IMR-90 (cell line): Measurements from ENCODE around the gene LMNTD2. TPM values are rescaled to one million over a fixed set of nuclear protein-coding genes. Genes with fewer than 3 reads are reported as not detected.

Source experiments
- ATAC-seq: fragments of 200-7000 bp; cut with Tn5 transposase; 2 replicates; pipeline ENCODE4 v1.9.1; 2020; ENCODE audit warnings: low read depth, mild to moderate bottlenecking, moderate library complexity
- BruUV-seq: library from RNA; stranded (reverse); fragments of 400-500 nt; replicated peaks from 2 replicates; lab custom pipeline; 2021; lab: Mats Ljungman, UMichigan
- CTCF ChIA-PET: fragments of 300-600 bp; formaldehyde crosslinking; extraction: SDS; loops from one replicate; lab custom pipeline; 2021; ENCODE audit warnings: antibody characterized with exemption; lab: Yijun Ruan, JAX
- POLR2A ChIA-PET: fragments of 300-600 bp; sonication (Branson Sonifier 250); formaldehyde crosslinking; loops from one replicate; lab custom pipeline; 2022; ENCODE audit warnings: antibody characterized with exemption; ENCODE audit not compliant: unreplicated experiment; lab: Charles Lee
- DNase-seq: peaks from one replicate; pipeline ENCODE4 v3.0.0; 2013
- H2AFZ ChIP-seq: replicated peaks from 2 replicates; pipeline ENCODE3; 2013; ENCODE audit warnings: low read length, mild to moderate bottlenecking; ENCODE audit not compliant: poor library complexity
- H2AK5ac ChIP-seq: 2 replicates; pipeline ENCODE4 v1.6.1; 2013; ENCODE audit warnings: low read depth, low read length, inconsistent platforms
- H2AK9ac ChIP-seq: replicated peaks from 2 replicates; pipeline ENCODE3; 2013; ENCODE audit warnings: mild to moderate bottlenecking, low read depth, low read length, moderate library complexity; ENCODE audit not compliant: poor library complexity
- H2BK120ac ChIP-seq: 2 replicates; pipeline ENCODE4 v1.6.1; 2013; ENCODE audit warnings: low read depth, low read length, inconsistent platforms
- H2BK15ac ChIP-seq: 3 replicates; pipeline ENCODE4 v1.6.1; 2013; ENCODE audit warnings: low read depth, low read length, inconsistent platforms
- H2BK20ac ChIP-seq: 2 replicates; pipeline ENCODE4 v1.6.1; 2013; ENCODE audit warnings: low read depth, mild to moderate bottlenecking, inconsistent platforms, low read length, moderate library complexity
- H2BK5ac ChIP-seq: 2 replicates; pipeline ENCODE4 v1.6.1; 2013; ENCODE audit warnings: mild to moderate bottlenecking, low read depth, low read length, inconsistent platforms; ENCODE audit not compliant: poor library complexity, severe bottlenecking
- H3K14ac ChIP-seq: replicated peaks from 2 replicates; pipeline ENCODE4 v1.6.1; 2013; ENCODE audit warnings: low read depth, low read length, inconsistent platforms
- H3K18ac ChIP-seq: 2 replicates; pipeline ENCODE4 v1.6.1; 2013; ENCODE audit warnings: low read depth, low read length, control low read depth
- H3K23ac ChIP-seq: 2 replicates; pipeline ENCODE4 v1.6.1; 2013; ENCODE audit warnings: low read depth, low read length, inconsistent platforms
- H3K27ac ChIP-seq: 2 replicates; pipeline ENCODE4 v1.5.1; 2013; ENCODE audit warnings: mild to moderate bottlenecking, control low read depth, low read length; ENCODE audit not compliant: insufficient read depth
- H3K27me3 ChIP-seq: 2 replicates; pipeline ENCODE4 v1.6.1; 2013; ENCODE audit warnings: low read length; ENCODE audit not compliant: control insufficient read depth, insufficient read depth
- H3K36me3 ChIP-seq: 2 replicates; pipeline ENCODE4 v1.6.1; 2013; ENCODE audit warnings: low read length, mixed read lengths; ENCODE audit not compliant: control insufficient read depth, insufficient read depth
- H3K4ac ChIP-seq: 2 replicates; pipeline ENCODE4 v1.6.1; 2013; ENCODE audit warnings: low read depth, low read length, inconsistent platforms
- H3K4me1 ChIP-seq: 2 replicates; pipeline ENCODE4 v1.6.1; 2013; ENCODE audit warnings: low read length, mixed read lengths; ENCODE audit not compliant: control insufficient read depth, insufficient read depth
- H3K4me2 ChIP-seq: 2 replicates; pipeline ENCODE4 v1.6.1; 2013; ENCODE audit warnings: low read depth, mild to moderate bottlenecking, control low read depth, low read length, moderate library complexity
- H3K4me3 ChIP-seq: 2 replicates; pipeline ENCODE4 v1.5.1; 2013; ENCODE audit warnings: low read depth, mild to moderate bottlenecking, control low read depth, low read length, moderate library complexity; ENCODE audit not compliant: insufficient read depth
- H3K56ac ChIP-seq: 2 replicates; pipeline ENCODE4 v1.6.1; 2013; ENCODE audit warnings: low read length, inconsistent platforms; ENCODE audit not compliant: insufficient read depth; ENCODE audit errors: extremely low read depth
- H3K79me1 ChIP-seq, 2 experiments: 2 replicates each; pipeline ENCODE4 v1.6.1; 2013; ENCODE audit warnings: low read length in 2 of 2, inconsistent platforms in 1 of 2, low read depth in 1 of 2
- H3K9ac ChIP-seq: 2 replicates; pipeline ENCODE4 v1.6.1; 2013; ENCODE audit warnings: low read depth, low read length, control low read depth
- H3K9me1 ChIP-seq: 2 replicates; pipeline ENCODE4 v1.6.1; 2013; ENCODE audit warnings: low read length, inconsistent platforms; ENCODE audit not compliant: insufficient read depth
- H3K9me3 ChIP-seq: 2 replicates; pipeline ENCODE4 v1.6.1; 2013; ENCODE audit warnings: low read length; ENCODE audit not compliant: control insufficient read depth, insufficient read depth
- H4K20me1 ChIP-seq: 2 replicates; pipeline ENCODE4 v1.6.1; 2013; ENCODE audit warnings: low read length, inconsistent platforms; ENCODE audit not compliant: insufficient read depth
- H4K5ac ChIP-seq: 2 replicates; pipeline ENCODE4 v1.6.1; 2013; ENCODE audit warnings: mild to moderate bottlenecking, low read depth, low read length, control low read depth
- H4K8ac ChIP-seq, 2 experiments: 2 replicates each; pipeline ENCODE4 v1.6.1; 2013; ENCODE audit warnings: low read depth in 2 of 2, low read length in 2 of 2, control low read depth in 1 of 2, inconsistent platforms in 1 of 2
- H4K91ac ChIP-seq: 2 replicates; pipeline ENCODE4 v1.6.1; 2013; ENCODE audit warnings: low read depth, low read length, inconsistent platforms; ENCODE audit not compliant: insufficient read depth
- CEBPB ChIP-seq: IDR thresholded peaks from 2 replicates; pipeline ENCODE4 v1.6.1; 2012; ENCODE audit warnings: low read depth, low read length, improper control_type of control experiment
- MAFK ChIP-seq: IDR thresholded peaks from 2 replicates; pipeline ENCODE4 v1.6.1; 2012; ENCODE audit warnings: low read depth, low read length, improper control_type of control experiment
- RFX5 ChIP-seq: IDR thresholded peaks from 2 replicates; pipeline ENCODE4 v1.8.0; 2012; ENCODE audit warnings: low read depth, mild to moderate bottlenecking, low read length, moderate library complexity
- WGBS, 2 experiments: methylation state at CpG; one replicate each; pipeline versions ENCODE4 v1.1.5 to v1.1.7; 2013; ENCODE audit warnings: missing lambda C conversion rate in 2 of 2; ENCODE audit not compliant: insufficient read length in 1 of 2; ENCODE audit errors: extremely low coverage in 2 of 2; 5-methylcytosine and 5-hydroxymethylcytosine counted together
- dilution Hi-C: fragments of 300-500 bp; cut with HindIII; formaldehyde crosslinking; loops from one replicate; pipeline ENCODE4 v1.14.3; 2018; ENCODE audit warnings: low sequenced_read_pairs; ENCODE audit not compliant: unreplicated experiment
- in situ Hi-C: fragments of 300-500 bp; cut with MboI; formaldehyde crosslinking; loops from 3 replicates; pipeline ENCODE4 v1.14.3; 2019; ENCODE audit warnings: low sequenced_read_pairs, inconsistent platforms, mixed read lengths
- intact Hi-C: fragments of 100-400 bp; cut with micrococcal nuclease; formaldehyde crosslinking; loops from 2 replicates; pipeline ENCODE4 v1.10.0; 2022
- polyA plus RNA-seq, 3 experiments: library from polyadenylated mRNA; depleted of rRNA; stranded (reverse); fragments of >200 nt; gene quantifications; 2 replicates each; pipeline ENCODE4 v1.2.3, GENCODE V29; 2012; ENCODE audit warnings: low replicate concordance in 1 of 3
- total RNA-seq: library from RNA; depleted of rRNA; stranded (reverse); fragments of >200 nt; gene quantifications from 2 replicates; pipeline ENCODE4 v1.2.3, GENCODE V29; 2012
- TF ChIP-seq, protein P1 (sequence below): fragments of 150-350 bp; IDR thresholded peaks from 2 replicates; pipeline ENCODE4 v1.6.1; 2017; ENCODE audit warnings: mild to moderate bottlenecking, antibody characterized with exemption, low read length, low read depth
- TF ChIP-seq, protein P2 (sequence below): conservative IDR thresholded peaks from 2 replicates; pipeline ENCODE4 v1.5.1; 2012; ENCODE audit warnings: mild to moderate bottlenecking, low read depth, low read length, improper control_type of control experiment

Gene LMNTD2
- total and polyA plus RNA-seq, 2 of the 4 experiments (the other 2 are of a cell fraction) = 0.18 to 1.3 TPM

DNA sequence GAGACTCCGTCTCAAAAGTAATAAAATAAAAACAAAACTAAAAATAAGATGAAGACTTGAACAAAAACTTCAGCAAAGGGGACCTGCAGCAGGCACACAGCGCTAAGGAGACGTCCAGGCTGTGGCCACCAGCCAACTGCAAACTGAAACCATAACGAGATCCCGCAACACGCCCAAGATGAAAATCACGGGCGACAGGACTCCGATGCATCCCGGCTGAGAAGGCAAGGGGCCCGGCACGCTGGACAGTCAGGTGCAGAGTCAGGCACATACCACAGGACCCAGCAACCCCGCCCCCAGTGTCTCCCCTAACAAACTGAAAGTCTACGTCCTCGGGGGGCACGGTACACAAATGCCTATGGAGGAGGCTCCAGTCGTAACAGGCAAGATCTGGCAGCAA, 34.3 kb downstream of the LMNTD2 start:
- DNase-seq (no peak), ATAC-seq (no peak)
- no peak overlapping the region for H3K9ac ChIP-seq
- H4K8ac ChIP-seq = no peak overlapping the region
- no peak overlapping the region for H4K5ac ChIP-seq
- H3K14ac ChIP-seq = no peak overlapping the region
- no peak overlapping the region for H2BK15ac ChIP-seq
- H3K56ac ChIP-seq = no peak overlapping the region
- dilution Hi-C loops (no loop called here), intact Hi-C loops (no loop called here), in situ Hi-C loops (no loop called here)
- no peak overlapping the region for H3K23ac ChIP-seq
- H2BK20ac ChIP-seq = no peak overlapping the region
- H4K20me1 ChIP-seq = peaks cover 8% of the 10 kb centered on the region
- no peak overlapping the region for H3K4me3 ChIP-seq
- TF ChIP-seq, protein P1, sequence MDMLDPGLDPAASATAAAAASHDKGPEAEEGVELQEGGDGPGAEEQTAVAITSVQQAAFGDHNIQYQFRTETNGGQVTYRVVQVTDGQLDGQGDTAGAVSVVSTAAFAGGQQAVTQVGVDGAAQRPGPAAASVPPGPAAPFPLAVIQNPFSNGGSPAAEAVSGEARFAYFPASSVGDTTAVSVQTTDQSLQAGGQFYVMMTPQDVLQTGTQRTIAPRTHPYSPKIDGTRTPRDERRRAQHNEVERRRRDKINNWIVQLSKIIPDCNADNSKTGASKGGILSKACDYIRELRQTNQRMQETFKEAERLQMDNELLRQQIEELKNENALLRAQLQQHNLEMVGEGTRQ = no peak
- TF ChIP-seq CEBPB (no peak), MAFK (no peak), RFX5 (no peak)
- TF ChIP-seq, protein P2, sequence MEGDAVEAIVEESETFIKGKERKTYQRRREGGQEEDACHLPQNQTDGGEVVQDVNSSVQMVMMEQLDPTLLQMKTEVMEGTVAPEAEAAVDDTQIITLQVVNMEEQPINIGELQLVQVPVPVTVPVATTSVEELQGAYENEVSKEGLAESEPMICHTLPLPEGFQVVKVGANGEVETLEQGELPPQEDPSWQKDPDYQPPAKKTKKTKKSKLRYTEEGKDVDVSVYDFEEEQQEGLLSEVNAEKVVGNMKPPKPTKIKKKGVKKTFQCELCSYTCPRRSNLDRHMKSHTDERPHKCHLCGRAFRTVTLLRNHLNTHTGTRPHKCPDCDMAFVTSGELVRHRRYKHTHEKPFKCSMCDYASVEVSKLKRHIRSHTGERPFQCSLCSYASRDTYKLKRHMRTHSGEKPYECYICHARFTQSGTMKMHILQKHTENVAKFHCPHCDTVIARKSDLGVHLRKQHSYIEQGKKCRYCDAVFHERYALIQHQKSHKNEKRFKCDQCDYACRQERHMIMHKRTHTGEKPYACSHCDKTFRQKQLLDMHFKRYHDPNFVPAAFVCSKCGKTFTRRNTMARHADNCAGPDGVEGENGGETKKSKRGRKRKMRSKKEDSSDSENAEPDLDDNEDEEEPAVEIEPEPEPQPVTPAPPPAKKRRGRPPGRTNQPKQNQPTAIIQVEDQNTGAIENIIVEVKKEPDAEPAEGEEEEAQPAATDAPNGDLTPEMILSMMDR = no peak
- no peaks in the 10 kb centered on the region for H3K27me3 ChIP-seq
- H4K91ac ChIP-seq = no peak overlapping the region
- H3K9me3 ChIP-seq = no peaks in the 10 kb centered on the region
- 83% methylated on average over 12 of the region's 17 CpGs; no CpG with 5 or more reads in 1 of the 2 experiments for WGBS, 2 experiments
- ChIA-PET CTCF (no interaction called here), POLR2A (no interaction called here)
- no TSS peak for BruUV-seq
- H3K4ac ChIP-seq = no peak overlapping the region
- H2BK120ac ChIP-seq = no peak overlapping the region
- H3K27ac ChIP-seq = no peak overlapping the region
- H3K79me1 ChIP-seq = no peaks in the 10 kb centered on the region
- no peaks in the 10 kb centered on the region for H3K9me1 ChIP-seq
- H3K4me1 ChIP-seq = no peaks in the 10 kb centered on the region
- no peak overlapping the region for H2AFZ ChIP-seq
- peaks cover 3% of the 10 kb centered on the region; the same call in 1 of the 2 replicates for H3K36me3 ChIP-seq
- no peak overlapping the region for H2BK5ac ChIP-seq
- H3K4me2 ChIP-seq = no peak overlapping the region
- H2AK9ac ChIP-seq = no peak overlapping the region
- no peak overlapping the region for H3K18ac ChIP-seq
- no peak overlapping the region for H2AK5ac ChIP-seq
